Right hindlimb (tissue), 1 donor: ENCODE data around the gene HPS3.
"Not testable (repeated sequence)": the region's sequence is repeated elsewhere in the genome, so short reads cannot be mapped to it uniquely, and the experiment has no call there.

Source experiments
- DNase-seq: peaks from one replicate; pipeline ENCODE4 v3.0.0-alpha.2; 2018

HPS3 gene

DNA sequence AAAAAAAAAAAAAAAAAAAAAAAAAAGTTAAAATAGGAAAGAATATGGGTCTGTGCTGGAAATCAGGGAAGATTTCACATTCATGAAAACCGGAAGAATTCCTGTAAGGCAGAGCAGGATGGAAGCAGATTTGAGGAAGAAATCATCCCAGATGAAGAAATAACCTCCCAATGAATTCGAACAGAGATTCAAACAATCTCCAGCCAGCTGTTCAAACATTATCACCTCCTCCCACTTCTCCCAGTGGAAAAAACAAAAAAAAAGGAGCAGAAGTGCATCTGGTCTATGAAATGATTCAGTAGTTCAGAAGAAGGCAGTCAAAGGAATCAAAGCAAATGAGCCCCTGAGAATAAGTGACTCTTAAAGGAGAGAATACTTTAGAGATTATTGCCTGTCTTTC, 59.1 kb downstream of the HPS3 start:
- DNase-seq, result no peak

DNA sequence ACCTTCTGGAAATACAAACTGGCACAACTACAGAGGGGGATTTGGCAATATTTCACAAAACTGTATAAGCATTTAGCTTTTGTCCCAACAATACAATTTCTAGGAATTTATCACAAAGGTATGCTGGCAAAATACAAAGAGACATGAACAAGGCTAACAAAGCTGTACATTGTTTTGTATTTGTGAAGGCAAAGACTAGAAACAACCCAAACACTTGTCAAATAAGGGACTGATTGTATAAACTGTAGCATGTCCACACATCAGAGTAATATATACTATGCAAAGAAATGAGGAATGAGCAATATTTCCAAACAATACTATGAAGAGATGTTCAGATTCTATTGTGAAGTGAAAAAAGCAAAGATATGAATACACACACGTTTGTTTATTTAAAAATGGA, 65.8 kb downstream of the HPS3 start:
- no peak for DNase-seq

DNA sequence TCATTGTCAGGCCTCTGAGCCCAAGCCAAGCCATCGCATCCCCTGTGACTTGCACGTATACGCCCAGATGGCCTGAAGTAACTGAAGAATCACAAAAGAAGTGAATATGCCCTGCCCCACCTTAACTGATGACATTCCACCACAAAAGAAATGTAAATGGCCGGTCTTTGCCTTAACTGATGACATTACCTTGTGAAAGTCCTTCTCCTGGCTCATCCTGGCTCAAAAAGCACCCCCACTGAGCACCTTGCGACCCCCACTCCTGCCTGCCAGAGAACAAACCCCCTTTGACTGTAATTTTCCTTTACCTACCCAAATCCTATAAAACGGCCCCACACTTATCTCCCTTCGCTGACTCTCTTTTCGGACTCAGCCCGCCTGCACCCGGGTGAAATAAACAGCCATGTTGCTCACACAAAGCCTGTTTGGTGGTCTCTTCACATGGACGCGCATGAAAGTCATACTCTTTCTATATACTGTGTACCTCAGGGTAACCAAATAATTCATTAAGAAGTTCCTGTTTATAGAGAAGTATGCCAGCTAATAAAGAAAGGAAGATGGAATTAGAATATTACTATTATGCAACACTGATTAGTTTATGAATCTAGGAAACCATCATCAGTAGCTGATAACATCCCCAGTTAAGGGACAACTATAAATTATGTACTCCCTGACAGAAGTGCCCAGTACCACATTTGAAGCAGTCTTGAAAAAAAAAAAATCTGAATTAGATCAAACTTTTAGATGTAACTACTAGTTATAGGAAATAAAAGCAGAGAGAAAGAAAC, 67.6 kb downstream of the HPS3 start:
- not testable (repeated sequence) for DNase-seq

DNA sequence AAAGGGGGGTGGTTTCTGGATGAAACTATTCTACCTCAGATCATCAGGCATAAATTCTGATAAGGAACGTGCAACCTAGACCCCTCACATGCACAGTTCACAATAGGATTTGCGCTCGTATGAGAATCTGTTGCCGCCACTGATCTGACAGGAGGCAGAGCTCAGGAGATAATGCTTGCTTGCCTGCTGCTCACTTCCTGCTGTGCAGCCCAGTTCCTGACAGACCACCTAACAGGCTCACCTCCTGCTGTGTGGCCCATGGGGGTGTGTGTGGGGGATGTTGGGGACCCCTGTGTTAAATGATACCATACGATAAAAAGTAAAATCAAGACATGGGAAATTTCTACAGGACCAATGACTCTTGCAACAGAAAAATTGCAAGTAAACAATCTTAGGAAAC, 68.2 kb downstream of the HPS3 start:
- no peak for DNase-seq

DNA sequence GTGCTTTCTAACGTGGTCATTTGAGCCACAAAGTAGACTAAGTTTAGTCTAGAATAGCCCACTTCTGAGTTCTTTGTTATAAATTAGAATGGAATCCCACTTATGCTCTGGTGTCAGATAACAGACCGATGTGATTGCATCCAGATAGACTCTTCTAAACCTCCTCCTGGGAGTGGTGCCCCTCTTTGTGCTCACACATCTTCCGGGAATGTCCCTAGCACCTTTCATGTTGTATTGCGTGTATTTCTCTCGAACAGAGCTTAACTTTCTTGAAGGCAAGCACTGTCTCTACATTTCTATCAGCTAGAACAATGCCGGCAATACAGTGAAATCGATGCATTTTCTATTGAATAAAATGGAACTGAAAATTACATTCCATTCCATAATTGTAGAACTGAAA, 69.2 kb downstream of the HPS3 start:
- DNase-seq, result no peak

DNA sequence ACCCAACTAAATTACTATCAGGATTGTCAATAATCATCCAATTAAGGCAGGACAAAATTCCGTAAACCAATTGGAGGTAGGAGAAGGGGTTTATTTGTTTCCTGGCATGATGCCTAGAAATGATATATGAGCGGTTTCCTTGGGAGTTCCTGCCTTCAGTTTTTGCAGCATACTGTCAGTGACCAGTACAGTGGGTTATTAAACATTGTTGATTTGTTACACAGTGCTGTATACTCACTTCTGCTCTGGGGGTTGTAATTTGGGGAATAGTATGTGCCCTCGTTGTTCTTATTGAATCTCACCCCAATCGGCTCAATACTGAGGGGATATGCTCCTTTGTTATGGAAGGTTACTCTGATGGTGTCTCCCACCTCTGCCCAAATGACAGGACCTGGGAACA, 70.0 kb downstream of the HPS3 start:
- DNase-seq, result no peak

DNA sequence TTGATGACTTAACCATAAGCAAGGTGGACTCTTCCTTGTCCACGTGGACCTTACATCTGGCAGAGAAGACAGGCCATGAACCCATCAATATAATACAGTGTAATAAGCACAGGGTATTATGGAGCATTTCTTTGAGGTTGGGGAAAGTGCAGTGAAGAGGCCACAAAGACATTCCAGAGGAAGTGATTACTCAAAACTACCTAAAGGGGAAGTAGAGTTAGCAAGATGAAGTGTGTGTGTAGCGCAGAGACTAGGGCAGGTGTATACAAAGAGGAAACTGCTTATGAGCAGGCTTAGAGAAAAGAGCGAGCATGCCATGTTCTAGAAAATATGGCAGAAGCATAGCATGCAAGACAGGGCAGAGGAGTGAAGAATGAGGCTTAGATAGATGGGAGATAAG, 74.3 kb downstream of the HPS3 start:
- DNase-seq, result no peak

DNA sequence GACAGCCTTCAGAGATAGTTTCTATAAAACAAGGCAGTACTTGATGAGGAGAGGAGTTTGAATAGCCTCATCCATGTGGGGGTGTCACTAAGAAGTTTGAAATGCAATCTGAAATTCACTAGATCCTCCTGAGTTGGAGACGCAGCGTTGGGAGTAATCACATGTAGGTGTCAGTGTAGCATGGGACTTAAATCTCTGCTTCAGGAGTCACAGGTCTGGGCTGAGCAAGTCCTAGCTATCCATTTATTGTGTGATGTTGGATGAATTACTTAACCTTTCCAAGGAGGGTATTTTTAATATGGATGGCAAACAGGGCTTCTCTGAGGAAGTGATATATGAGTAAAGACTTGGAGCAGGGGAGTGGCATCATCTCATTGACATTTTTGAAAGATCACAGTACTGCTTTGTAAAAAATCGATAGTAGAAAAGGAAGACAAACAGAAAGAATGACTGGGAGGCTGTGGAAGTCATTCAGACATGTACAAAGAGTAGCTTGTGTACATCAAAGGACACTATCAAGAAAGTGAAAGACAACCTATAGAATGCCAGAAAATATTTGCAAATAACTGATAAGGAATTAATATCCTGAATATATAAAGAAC, 75.1 kb downstream of the HPS3 start:
- no peak for DNase-seq

DNA sequence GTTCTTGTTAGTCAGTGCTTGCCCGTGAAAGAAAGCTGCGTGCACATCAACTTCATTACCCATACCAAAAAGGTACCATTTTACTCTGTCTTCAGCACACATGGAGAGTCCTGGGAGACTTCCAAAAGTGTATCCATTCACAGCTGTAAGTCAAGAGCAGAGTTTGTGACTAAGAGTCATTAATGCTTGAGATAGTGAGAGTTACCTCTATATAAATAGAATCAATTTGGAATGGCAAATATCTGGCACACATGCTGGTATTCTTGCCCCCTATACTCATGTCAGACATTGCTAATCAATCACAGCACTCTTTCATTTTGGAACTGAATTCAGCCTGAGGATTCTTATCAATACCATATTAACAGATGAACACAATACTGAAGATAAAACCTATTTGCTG, 78.0 kb downstream of the HPS3 start:
- DNase-seq, result no peak

DNA sequence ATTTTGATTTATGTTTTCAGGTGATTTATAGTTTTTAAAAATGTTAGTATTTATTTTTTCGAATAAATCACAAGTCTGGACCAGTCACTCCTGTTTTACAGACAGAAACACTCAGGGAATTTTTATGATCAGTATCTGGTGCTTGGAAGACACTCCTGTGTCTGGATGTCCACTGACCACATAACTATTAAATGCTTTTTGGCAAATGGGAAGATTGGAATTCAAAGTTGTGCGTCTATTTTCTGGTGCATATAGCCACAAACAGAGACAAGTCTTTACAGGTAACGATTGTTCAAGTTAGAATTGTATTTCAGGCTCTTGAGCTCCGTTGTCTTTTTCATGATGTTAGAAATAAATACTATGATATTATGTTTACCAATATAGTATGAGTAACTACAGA, 80.0 kb downstream of the HPS3 start:
- DNase-seq, result no peak

DNA sequence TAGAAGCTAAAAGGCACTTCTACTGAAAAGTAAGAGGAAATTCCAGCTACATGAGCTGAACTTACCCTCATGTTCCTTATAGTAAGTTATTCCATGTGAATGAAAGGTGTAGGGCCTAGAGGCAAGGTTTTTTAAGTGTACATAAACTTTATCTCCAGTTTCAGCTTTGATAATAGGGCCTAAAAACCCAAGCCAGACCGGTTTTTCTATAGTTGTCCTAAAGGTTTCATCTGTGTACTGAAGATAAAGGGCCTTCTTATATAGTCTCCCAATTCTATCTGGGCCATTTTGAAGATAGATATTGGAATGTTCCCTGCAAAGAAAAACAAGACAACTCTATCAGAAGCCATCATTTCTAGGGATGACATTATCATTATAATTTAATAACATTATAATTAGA, 82.9 kb downstream of the HPS3 start:
- DNase-seq, result no peak

DNA sequence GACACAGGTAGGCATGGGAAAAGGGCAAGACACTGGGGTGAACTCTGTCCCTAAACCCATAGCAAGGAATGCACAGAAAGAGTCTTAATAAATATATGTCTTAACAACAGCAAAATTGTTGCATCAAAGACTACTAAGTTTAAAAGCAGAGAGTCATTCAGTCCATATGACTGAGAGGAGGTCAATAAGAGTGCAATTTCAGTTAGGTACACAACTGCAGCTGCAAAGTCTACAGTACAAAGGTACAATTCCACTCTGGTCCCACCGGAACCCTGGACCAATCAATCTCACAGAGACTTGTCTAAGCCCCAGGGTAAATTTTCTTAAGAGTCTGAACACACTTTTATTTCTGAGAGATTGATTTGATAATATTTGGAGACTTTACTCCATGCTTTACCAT, 85.3 kb downstream of the HPS3 start:
- no peak for DNase-seq

DNA sequence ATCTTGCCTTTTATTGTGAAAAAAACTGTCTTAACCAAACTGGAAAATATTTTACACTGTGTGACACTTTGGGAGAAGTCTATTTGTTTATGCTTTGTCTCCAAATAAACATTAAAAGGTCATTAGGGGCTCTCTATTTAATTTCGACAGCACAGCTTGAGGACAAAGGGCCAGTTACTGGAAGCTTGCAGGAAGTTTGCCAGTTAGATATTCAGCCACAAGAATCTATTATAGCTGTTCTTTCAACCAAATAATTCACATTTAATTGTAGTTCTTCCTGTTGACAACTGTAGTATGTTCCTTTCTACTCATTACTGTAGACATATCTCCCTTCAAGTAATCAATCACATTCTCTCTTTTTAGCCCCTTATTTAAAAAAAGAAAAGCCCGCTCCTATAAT, 86.1 kb downstream of the HPS3 start:
- no peak for DNase-seq

DNA sequence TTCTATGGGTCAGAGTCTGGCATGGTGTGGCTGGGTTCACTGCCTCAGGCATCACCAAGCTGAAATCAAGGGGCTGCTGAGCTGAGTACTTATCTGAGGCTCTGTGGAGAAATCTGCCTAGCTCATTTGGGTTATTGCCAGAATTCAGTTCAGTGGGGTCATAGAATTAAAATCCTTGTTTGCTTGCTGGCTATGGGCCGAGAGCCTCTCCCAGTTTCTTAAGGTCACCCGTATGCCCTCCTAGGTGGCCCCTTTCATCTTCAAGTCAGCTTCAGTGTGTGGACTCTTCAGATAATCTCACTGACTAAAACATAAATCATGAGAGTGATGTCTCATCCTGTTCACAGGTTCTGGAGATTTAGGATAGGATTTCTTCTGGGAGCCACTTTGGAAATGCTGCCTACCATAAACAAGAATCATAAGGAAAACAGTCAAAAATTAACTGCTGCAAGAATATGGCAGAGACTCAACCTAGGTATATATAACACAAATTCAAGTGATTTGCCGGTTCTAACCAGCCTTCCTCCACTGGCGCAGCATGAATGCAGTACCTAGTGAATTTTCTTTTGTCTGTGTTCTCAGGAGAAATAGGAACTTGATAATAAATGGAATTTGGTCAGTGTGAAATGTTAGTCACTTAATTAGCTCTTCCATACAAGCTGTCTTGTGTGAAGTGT, 86.9 kb downstream of the HPS3 start:
- DNase-seq, result no peak

DNA sequence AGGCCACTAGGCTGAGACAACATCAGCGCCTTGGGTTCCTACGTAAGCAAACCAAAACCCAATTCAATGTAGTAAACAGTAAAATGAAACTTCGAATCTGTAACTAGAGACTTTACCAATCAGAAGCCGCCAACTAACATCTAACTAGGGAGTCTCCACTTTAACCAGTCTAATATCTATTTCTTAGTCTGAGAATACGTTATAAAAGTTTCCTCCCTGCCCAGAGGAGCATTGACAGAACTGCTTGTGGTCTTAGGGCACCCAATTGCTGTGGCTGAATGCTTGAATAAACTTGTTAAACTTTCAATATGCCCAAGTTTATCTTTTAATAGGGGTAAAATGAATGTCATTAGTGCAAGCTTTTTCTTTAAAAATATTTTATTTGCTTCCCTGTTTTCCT, 87.9 kb downstream of the HPS3 start:
- no peak for DNase-seq

DNA sequence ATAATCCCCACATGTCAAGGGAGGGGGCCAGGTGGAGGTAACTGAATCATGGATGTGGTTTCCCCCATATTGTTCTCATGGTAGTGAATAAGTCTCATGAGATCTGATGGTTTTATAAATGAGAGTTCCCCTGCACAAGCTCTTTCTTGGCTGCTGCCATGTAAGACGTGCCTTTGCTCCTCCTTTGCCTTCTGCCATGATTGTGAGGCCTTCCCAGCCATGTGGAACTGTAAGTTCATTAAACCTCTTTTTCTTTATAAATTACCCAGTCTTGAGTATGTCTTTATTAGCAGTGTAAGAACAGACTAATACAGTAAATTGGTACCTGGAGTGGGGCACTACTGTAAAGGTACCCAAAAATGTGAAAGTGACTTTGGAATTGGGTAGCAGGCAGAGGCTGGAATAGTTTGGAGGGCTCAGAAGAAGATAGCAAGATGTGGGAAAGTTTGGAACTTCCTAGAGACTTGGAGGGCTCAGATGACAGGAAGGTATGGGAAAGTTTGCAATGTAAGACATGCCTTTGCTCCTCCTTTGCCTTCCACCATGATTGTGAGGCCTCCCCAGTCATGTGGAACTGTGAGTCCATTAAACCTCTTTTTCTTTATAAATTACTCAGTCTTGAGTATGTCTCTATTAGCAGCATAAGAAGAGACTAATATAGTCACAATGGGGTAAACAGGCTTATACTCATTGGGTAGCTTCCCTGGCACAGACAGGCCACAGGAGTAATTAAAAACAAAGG, 90.1 kb downstream of the HPS3 start:
- not testable (repeated sequence) for DNase-seq

DNA sequence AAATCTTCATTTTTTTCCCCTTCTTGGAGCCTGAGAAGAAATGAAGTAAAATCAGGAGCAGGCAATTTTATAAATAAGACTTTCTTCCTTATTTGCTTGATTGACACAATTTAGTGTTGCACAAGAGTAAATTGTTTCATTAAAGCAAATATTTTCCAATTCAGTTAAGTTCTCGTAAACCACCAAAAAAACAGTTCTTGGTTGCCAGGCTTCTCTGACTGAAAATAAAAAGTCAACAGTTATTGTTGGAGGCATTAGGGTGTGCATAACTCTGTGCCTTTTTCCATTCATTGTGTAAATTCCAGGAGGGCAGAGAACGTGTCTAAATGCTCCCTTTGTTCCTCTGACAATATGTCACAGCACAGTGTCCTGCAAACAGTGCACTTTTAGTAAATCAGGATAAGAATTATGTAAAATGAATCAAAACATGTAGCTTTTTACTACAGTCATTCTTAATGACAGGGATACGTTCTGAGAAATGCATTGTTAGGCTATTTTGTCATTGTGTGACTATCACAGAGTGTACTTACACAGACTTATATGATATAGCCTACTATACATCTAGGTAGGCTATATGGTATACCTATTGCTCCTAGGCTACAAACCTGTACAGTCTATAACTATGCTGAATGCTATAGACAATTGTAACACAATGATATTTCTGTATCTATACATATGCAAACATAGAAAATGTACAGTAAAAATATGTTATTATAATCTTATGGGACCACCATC, 92.5 kb downstream of the HPS3 start, which contains the start of gene CP:
CP (minus strand) TSS at position 47 of the 735 bp plus-strand sequence; CDS start at position 10, 37 bp downstream.
- DNase-seq, result no peak
